HG02852 (cell line): ENCODE data around the gene STARD7.
"Not testable (repeated sequence)": the region's sequence is repeated elsewhere in the genome, so short reads cannot be mapped to it uniquely, and the experiment has no call there.

Experiments
- ATAC-seq: cut with Tn5 transposase; IDR thresholded peaks from one replicate; pipeline ENCODE4 v1.9.1; 2021; ENCODE audit warnings: mild to moderate bottlenecking, moderate library complexity; ENCODE audit not compliant: unreplicated experiment

STARD7 gene

DNA sequence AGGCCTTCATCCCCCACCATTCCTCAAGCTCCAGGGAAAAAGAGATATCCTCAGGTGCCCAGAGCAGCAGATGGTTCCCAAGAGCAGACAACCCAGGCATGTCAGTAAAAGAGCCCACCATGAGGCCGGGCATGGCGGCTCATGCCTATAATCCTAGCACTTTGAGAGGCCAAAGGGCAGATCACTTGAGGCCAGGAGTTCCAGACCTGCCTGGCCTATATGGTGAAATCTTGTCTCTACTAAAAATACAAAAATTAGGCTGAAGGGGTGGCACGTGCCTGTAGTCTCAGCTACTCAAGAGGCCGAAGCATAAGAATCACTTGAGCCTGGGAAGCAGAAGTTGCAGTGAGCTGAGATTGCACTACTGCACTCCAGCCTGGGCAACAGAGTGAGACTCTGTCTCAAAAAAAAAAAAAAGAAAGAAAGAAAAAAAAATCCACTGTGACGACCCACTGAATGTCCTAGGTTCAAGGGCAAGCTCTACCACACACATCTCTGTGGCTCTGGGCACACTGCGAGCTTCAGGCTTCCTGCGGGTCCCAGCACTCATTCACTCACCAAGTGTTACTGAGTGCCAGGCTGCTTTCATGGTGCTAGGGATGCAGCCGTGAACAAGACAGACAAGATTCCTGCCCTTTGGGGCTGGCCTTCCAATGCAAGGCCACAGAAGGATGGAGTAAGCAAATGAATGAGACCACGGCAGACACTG, 56.9 kb downstream of the STARD7 start:
- no peak for ATAC-seq

DNA sequence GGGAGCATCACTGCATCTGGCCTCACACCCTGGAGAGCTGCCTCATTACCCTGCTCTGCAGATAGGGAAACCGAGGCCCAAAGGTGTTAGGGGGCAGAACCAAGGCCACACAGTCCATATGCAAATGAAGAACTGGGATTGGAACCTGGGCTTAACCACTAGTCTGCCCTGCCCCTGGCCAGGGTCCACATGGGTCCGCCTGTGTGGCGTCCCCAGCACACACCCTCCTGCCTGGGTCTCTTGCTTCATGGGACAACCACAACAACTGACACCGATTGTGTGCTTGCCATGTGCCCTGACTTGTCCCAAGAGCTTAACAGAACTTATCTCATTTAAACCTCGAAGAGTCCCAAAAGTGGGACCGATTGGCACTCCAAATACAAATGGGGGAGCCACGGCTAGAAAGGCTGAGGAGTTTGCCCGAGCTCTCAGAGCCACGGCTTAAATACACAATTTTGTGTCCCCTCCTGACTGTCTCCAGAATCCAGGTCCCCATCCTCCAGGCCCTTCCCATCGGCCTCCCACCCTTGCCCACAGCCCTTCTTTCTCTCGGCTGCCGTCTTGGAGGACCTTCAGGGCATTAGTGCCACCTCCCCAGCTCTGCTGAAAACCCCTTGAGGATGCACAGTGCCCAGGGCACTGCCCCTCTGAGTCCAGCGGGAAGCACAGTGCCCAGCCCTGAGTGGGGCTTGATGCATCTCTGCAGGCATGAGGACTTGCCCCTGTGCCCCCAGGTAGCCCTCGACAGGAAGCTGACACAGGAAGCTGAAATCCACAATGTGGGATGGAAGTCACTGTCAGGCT, 57.6 kb downstream of the STARD7 start:
- no peak for ATAC-seq

DNA sequence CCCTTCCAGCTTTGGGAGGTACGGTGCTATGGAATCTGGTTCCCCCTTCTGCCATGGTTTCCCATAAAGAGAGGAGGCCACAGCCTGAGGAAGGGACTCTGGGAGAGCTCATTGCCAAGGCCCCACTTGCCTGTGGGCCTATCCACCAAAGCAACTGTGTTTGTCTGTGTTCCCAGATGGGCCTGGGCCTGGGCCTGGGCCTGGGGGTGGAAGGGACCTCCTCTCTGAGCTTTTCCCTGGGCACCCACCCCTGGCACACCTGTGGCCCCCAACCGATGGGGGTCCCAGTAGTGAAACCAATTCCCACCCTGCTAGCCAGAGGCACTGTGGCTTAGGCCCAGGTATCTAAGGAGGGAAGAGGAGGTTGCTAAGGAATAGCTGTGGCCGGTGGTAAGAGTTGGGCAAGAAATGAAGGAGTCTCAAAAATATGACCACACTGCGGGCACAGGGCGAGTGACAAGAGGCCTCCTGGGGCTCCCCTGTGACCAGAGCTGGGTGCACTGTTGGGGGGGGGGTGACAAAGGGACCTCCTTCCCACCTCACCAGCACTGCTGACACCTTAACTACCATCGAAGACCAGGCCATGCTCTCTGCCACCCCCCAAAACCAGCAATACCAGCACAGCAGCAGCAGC, 58.5 kb downstream of the STARD7 start:
- no peak for ATAC-seq

GRCh38 chr2:96148410-96149217, 60.0 kb downstream of the STARD7 start:
- peak; percentile 32 for ATAC-seq

- no peak for ATAC-seq
Measured at GRCh38 chr2:96147593-96148201, 60.9 kb downstream of the STARD7 start.

DNA sequence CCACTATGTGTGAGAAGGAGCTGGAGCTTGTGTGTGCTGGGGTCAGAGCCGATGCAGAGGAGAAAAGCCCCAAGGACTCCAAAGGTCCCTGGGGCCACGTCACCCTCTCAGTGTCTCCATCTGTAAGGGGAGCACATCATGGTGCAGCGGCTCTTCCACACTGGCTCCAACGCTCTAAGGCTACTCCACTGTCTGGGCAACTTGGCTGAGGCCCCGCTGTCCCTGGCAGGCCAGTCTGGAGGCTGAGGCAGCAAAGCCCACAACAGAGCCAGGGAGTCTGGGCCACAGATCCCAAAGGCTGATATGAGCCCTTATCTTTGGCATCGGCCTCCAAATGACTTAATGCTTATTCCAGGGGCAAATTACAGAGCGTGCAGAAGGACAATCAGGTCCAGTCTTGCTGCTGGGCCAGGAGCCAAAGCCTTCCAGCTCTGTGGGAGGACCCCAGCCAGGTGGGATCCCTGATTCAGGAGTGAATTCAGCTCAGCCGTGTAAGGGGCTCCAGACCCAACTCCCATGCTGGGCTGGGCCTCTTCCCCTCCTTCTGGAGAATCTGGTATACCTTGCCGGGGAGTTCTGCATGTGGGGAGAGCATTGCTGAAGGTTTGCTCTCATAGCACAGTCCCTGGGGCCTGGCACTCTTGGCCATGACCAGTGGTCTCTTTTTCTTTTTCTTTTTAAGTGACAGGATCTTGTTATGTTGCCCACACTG, 61.6 kb downstream of the STARD7 start:
- ATAC-seq: peak; percentile 1

GRCh38 chr2:96146153-96146880, 62.3 kb downstream of the STARD7 start:
- peak; percentile 36 for ATAC-seq

- no peak for ATAC-seq
Measured at GRCh38 chr2:96145848-96146152, 62.8 kb downstream of the STARD7 start.

- peak; percentile 55 for ATAC-seq
Measured at GRCh38 chr2:96145036-96145847, 63.4 kb downstream of the STARD7 start, which contains the start of gene DUSP2. TSS of gene DUSP2 (minus strand) at chr2:96145440. CDS start at chr2:96145354, 86 bp downstream.

- ATAC-seq: no peak
Measured at GRCh38 chr2:96144481-96145035, 64.1 kb downstream of the STARD7 start.

- no peak for ATAC-seq
Measured at GRCh38 chr2:96143848-96144480, 64.7 kb downstream of the STARD7 start.

DNA sequence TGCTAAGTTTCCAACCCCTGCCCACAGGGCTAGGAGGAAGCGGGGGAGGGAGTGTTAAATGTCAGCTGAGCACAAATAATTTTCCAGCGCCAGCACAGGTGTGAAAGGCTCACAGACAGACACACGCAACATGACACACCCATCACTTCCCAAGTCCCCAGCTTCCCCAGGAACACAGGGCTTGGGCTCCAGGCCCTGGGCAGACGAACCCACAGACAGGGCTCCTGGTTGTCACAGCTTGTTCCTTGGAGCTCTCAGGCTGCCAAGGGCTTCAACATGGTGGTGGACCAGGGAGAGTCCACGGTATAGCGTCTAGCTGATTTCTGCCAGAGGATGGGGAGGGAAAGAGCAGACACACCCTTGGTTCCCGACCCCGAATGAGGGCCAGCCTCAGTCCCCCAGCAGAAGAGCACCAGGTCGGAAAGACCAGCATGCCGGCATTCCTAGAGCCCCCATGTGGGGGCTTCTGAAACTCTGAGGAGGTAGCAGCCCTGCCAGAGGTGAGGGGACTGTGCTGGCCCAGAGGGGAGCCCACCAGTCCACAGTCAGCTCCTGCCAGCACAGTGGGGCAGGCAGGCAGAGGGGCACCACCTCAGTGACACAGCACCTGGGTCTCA, 65.3 kb downstream of the STARD7 start:
- ATAC-seq: no peak

GRCh38 chr2:96142217-96143113, 66.2 kb downstream of the STARD7 start:
- no peak for ATAC-seq

GRCh38 chr2:96141624-96141967, 67.0 kb downstream of the STARD7 start:
- not testable (repeated sequence) for ATAC-seq

DNA sequence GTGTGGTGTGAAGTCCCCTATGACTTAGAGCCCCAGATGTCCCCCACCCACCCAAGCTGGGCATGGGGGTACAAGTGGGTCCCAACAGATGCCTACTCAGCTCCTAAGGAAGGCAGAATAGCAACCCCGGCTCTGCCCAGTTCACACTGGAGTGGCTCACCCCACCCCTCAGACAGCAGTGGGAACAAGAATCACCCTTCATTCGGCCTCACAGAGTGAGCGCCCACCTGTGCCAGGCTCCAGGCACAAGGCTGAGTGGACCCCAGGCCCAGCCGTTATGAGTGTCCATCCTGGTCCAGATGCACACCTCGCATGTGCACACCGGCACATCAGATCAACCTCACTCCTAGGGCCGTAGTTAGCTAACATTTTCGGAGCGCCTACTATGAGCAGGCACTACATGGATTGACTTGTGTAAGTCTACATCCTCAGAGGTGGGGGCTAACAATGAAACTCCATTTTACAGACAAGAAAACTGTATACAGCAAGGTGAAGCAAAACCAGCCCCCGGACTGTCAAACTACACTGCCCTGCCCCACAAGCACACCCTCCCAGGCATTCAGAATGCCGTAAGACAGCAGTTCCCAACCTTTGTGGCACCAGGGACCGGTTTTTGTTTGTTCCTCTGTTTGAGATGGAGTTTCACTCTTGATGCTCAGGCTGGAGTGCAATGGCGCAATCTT, 67.5 kb downstream of the STARD7 start:
- ATAC-seq: no peak
